Stimulated activated CD8-positive, alpha-beta memory T cell treated with anti-CD3 and anti-CD28 coated beads, Interleukin-4, amount 100 ng/mL, for 48 hours (primary cell): ENCODE measurements around the gene MFSD8.
A peak's percentile ranks its signal among the peaks of the same experiment; 100 is the strongest.
"Not testable (repeated sequence)": the region's sequence is repeated elsewhere in the genome, so short reads cannot be mapped to it uniquely, and the experiment has no call there.

Source experiments
- DNase-seq: peaks from one replicate; pipeline ENCODE4 v3.0.0-alpha.2; 2020

MFSD8 gene

DNA sequence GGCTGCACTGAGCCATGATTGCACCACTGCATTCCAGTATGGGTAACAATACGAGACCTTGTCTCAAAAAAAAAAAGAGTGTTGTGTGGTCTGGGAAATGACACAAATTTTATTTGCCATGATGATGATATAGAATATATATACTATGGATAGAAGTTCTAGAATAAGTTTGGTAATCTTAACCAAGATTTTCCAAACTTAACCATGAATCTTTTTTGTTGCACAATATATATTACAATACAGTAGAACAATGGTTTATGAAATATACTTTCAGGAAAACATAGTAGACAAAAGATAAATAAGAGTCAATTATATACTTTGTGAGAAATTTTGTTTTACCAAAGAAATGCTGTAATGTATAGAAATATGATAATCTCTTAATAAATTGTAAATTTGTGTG is 34.8 kb downstream of the MFSD8 start:
- no peak for DNase-seq

- not testable (repeated sequence) for DNase-seq
These were observed 39.3 kb downstream of the MFSD8 start for GRCh38 chr4:127925720-127926119.

GRCh38 chr4:127922226-127922625 is 42.7 kb downstream of the MFSD8 start:
- no peak for DNase-seq

DNA sequence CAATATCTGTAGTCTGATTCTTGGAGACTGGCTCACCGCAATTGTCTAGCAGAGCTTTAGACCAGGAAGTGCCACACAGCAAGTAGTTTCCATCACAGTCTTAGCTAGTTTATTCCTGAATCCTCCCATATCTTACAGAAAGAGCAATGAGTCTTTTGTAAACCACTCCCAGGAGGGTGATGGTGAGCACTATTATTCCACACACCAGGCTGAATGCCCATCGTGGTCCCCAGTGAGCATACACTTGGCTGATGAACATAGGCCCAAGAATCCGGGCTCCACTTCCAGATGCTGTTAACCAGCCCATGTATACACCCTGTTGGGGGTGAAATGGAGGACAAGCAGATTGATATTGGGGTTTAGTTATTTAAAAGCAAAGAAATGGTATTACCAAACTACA is 44.5 kb downstream of the MFSD8 start:
- no peak for DNase-seq

- DNase-seq = no peak
These were observed 47.8 kb downstream of the MFSD8 start for GRCh38 chr4:127917151-127917550.

GRCh38 chr4:127916512-127916911 is 48.5 kb downstream of the MFSD8 start:
- no peak for DNase-seq

DNA sequence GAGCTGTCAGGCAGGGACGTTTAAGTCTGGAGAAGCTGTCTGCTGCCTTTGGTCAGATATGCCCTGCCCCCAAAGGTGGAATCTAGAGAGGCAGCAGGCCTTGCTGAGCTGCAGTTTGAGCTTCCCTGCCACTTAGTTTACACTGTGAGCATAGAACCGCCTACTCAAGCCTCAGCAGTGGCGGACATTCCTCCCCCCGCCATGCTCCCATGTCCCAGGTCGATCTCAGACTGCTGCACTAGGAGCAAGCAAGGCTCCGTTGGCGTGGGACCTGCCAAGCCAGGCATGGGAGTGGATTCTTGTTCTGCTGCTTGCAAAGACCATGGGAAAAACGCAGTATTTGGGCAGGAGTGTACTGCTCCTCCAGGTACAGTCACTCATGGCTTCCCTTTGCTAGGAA is 59.9 kb downstream of the MFSD8 start:
- no peak for DNase-seq

GRCh38 chr4:127899682-127900081 is 65.3 kb downstream of the MFSD8 start:
- DNase-seq = not testable (repeated sequence)

DNA sequence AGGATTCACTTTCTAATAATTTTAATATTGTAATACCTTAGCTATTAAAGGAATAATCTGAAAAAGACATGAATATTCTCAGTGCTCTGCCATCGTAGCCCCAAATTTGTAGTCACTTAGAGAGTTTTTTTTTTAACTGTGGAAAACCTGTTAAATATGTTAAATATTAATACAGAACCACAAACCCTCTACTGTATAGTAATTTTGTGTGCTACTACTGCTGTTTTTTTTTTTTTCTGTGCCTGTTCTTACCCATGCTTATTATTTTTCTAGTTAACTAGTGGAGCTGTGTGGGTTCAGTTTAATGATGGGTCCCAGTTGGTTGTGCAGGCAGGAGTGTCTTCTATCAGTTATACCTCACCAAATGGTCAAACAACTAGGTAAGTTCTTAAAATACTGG is 68.4 kb downstream of the MFSD8 start:
- no peak for DNase-seq

DNA sequence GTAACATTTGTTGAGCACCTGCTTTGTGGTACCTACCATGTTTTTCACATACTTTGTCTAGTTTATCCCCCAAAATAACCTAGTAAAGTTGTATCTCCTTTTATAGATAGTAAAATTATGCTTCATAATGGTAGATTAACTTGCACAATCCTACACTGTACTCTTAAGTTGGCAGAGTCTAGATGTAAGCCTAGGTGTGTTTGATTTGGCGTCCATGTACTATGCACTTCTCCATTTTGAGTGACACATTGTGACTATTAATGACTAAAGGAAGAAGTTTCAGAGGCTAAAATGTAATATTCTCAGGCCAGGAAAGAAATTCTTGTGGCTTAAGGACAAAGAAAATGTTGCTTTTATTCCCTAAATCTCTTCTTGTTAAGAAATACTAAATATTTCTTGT is 68.9 kb downstream of the MFSD8 start:
- no peak for DNase-seq

DNA sequence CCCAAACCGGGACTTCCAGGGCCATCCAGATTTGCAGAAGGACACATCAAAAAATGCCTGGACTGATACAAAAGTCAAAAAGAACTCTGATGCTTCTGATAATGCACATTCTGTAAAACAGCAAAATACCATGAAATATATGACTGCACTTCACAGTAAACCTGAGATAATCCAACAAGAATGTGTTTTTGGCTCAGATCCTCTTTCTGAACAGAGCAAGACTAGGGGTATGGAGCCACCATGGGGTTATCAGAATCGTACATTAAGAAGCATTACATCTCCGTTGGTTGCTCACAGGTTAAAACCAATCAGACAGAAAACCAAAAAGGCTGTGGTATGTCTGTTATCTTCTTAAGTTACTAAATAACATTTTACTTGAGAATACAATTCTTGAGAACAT is 75.1 kb downstream of the MFSD8 start:
- DNase-seq = no peak

- no peak for DNase-seq
These were observed 76.4 kb downstream of the MFSD8 start for GRCh38 chr4:127888559-127888958.

GRCh38 chr4:127881563-127881864 is 83.5 kb downstream of the MFSD8 start:
- no peak for DNase-seq

GRCh38 chr4:127880763-127881562 is 84.0 kb downstream of the MFSD8 start, which contains the start of gene PLK4:
TSS of gene PLK4 (plus strand) at chr4:127880893. CDS start at chr4:127881135, 242 bp downstream.
- DNase-seq = peak; percentile 96

GRCh38 chr4:127875791-127876190 is 89.2 kb downstream of the MFSD8 start:
- DNase-seq = no peak

DNA sequence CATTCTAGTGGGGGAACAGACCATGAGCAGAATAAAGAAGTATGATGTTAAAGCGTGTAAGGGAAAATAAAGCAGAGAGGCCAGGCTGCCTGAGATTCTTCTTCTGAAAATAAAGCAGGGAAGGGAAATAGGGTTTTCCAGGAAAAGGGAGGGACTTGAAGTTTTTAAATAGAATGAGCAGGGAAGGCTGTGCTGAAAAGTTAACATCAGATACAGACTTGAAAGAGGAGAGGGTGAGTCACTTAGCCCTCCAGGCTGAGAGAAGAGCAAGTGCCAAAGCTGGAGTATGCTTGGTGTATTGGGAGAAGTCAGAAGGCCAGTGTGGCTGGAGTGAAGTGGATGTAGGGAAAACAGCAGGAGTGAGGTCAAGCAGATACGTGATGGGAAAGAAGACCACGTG is 94.3 kb downstream of the MFSD8 start:
- DNase-seq = no peak

- no peak for DNase-seq
These were observed 94.7 kb downstream of the MFSD8 start for GRCh38 chr4:127870281-127870680.

DNA sequence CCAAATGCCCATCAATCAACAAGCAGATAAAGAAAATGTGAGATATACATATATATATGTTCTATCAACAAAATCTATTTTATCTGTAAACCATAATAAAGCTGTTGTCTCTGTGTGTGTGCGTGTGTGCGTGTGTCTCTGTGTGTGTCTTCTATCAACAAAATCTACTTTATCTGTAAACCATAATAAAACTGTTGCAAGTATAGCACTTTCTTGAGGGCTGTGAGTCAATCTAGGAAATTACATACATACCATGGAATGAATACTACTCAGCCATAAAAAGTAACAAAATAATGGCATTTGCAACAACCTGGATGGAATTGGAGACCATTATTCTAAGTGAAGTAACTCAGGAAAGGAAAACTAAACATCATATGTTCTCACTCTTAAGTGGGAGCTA is 96.8 kb downstream of the MFSD8 start:
- DNase-seq = no peak
